ENCODE results near the gene UBXN1.
A peak's percentile ranks its signal among the peaks of the same experiment; 100 is the strongest.

UBXN1 gene

DNA sequence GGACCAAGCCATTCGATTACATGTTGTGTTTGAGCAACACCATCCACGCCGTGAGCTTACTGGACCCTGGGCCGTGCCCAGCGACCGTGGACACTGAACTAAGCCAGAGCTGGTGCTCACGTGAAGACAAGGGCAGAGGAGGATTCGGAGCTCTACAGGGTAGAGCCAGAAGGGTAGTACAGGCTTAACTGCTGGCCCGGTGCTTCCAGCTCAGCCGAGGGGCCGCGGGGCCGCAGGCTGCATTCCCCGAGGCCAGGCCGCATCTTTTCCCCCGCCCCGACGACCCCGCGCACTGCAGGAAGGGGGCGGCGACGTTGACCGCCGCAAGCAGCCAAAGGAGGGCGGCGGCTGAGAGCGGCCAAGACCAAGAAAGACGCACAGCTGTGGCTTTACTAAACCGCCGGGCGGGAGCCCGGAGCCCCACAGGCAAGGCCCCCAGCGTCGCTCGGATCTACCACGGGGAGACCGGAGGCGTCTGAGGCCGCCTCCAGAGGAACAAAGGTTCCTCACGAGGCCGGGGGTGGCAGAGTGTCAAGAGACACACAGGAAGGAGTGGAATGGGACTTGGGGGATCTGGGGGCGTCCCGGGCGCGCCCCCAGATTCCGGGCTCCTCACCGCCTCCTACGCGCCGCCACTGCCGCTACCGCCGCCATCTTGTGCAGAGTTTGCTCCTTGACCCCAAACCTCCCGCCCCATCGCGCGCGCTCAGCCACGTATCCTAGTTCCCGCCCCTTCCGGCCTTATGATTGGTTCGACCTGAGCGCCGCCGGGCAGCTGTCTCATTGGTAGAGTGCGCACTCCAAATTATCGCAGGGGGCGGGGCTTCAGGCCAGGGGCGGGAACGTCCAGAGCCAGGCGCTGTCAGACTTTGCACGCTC is 32.7 kb downstream of the UBXN1 start, which contains the start of gene GANAB:
Gene GANAB (minus strand): TSS at position 668 of the 879 bp plus-strand sequence. CDS start 14 bp downstream, at position 654.
- DNase-seq (ENCODE audit: low read depth): peak; percentile 95

DNA sequence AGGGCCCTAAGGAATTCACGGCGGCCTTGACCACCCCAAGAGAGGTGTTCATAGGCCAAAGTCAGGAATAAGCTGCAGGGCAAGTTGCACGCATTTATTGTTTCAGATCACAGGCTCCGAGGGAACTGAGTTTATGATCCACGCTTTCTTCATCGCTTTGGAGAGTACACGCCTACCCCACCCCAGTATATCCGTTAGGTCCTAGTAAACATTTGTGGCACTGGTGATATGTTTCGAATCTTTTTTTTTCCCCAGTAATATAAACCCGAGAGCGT is 33.3 kb downstream of the UBXN1 start:
- DNase-seq (ENCODE audit: low read depth): no peak

- no peak for DNase-seq (ENCODE audit: low read depth)
These were observed 34.7 kb downstream of the UBXN1 start for GRCh38 chr11:62644220-62644619.

GRCh38 chr11:62632492-62632891 is 46.4 kb downstream of the UBXN1 start:
- no peak for DNase-seq (ENCODE audit: low read depth)

- no peak for DNase-seq (ENCODE audit: low read depth)
These were observed 51.2 kb downstream of the UBXN1 start for GRCh38 chr11:62627713-62628112.
